HG03521 (cell line): ENCODE results near the gene PTGES3L.
"Not testable (repeated sequence)": the region's sequence is repeated elsewhere in the genome, so short reads cannot be mapped to it uniquely, and the experiment has no call there.

Experiments
- ATAC-seq: cut with Tn5 transposase; IDR thresholded peaks from one replicate; pipeline ENCODE4 v1.9.1; 2021; ENCODE audit warnings: mild to moderate bottlenecking, moderate library complexity; ENCODE audit not compliant: unreplicated experiment

PTGES3L gene

DNA sequence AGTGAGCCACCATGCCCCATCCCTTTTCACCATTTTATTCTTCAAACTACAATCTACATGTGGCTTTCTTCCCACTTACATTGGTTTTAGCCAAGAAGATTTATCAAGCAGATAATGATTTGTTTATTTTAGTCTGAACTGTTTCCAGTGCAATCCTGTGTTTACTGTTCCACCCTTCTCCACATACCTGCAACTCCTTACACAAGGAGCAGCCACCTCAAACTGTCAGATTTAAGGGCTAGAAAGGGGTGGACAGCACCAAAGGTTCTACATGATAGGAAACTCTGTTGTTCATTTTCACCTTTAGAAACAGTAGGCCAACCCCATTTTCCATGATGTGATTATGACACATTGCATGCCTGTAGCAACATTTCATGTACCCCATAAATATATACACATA, 2.4 kb upstream of the PTGES3L start:
- no peak for ATAC-seq

DNA sequence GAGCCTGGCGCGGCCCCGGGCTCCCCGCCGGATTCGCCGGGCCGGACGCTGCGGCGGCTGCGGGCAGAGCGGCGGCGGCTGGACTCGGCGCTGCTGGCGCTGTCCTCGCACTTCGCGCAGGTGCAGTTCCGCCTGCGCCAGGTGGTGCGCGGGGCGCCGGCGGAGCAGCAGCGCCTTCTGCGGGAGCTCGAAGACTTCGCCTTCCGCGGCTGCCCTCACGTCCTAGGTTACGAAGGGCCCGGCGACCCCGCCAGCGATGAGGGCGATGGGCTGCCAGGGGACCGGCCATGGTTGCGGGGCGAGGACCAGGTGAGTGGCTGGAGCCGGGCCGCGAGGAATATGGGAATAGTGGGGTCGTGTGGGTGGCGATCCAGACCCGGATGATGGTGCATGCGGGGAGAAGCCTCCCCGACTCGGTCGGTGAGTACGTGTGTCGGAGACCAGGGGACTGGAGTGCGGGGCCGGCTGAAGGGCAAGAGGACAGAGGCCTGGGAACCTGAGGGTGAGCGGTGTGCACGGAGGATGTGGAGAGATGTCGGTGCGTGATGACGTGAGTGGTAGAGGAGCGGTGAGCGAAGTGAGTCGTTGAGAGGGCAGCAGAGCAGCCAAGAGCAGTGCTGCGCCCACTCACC, 1.0 kb upstream of the PTGES3L start:
- peak; percentile 48 for ATAC-seq

DNA sequence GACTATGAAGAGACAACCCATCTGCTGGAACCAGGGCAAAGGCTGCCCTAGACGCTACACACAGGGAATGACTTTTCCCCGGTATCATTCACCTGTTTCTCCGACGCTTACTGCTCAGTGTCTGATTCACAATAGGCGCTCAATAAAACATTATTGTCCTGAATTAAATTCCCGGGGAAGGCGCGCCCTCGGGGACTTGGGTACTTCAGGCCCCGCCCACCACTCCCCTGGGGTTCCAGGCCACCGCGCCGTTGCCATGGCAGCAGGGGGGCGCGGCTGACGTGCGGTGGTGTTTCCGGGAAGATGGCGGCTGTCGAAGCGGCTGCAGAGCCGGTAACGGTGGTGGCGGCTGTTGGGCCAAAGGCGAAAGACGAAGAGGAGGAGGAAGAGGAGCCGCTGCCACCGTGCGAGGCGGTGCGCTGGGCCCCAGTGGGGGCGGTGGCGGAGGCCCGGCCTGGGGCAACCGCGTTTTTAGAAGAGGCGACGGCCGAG, 440 bp upstream of the PTGES3L start, which contains the start of gene RUNDC1:
RUNDC1 (plus strand) TSS at position 292 of the 492 bp plus-strand sequence; CDS start at position 304, 12 bp downstream.
- peak; percentile 69 for ATAC-seq

DNA sequence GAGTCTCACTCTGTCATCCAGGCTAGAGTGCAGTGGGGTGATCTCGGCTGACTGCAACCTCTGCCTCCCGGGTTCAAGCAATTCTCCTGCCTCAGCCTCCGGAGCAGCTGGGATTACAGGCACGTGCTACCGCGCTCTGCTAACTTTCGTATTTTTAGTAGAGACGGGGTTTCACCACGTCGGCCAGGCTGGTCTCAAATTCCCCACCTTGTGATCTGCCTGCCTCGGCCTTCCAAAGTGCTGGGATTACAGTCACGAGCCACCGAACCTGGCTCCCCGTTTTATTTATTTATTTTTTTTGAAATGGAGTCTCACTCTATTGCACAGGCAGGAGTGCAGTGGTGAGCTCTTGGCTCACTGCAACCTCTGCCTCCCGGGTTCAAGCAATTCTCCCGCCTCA, 4.2 kb downstream of the PTGES3L start:
- ATAC-seq = not testable (repeated sequence)

DNA sequence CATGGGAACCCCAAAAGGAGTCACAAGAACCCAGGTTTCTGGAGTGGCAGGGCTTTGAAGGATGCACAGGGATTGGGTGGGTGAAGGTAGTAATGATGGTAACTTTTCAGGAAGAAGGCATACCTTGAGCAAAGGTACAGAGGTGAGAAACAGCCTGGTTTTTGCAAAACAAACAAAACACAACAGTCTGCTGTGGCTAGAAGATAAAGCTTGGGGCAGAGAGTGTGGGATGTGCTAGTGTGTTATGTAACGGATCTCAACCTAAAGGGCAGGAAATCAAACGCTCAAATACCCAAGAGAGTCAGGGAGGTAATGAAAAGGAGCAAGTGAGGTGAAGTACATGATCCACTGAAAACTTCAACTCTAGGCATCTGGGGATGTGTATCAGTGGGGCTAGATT, 4.6 kb downstream of the PTGES3L start:
- ATAC-seq = no peak

DNA sequence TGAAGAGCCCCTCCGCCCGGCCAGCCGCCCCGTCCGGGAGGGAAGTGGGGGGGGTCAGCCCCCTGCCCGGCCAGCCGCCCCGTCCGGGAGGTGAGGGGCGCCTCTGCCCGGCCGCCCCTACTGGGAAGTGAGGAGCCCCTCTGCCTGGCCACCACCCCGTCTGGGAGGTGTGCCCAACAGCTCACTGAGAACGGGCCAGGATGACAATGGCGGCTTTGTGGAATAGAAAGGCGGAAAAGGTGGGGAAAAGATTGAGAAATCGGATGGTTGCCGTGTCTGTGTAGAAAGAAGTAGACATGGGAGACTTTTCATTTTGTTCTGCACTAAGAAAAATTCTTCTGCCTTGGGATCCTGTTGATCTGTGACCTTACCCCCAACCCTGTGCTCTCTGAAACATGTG, 6.6 kb downstream of the PTGES3L start:
- ATAC-seq = not testable (repeated sequence)

DNA sequence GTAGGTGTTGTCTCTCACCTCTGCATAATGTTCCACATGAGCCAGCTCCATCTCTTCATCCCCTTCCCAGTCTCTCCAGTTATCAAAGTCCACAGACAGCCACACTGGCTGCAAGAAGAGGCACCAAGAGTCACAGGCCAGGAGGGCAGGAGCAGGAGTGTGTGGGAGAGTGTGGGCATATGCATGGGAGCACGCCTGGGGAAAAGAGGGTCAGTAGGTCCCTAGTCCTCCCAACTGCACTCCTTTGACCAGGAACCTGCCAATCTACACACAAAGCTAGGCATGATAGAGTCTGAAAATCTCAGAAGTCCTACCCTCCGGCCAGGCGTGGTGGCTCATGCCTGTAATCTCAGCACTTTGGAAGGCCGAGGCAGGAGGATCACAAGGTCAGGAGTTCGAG, 8.3 kb downstream of the PTGES3L start:
- ATAC-seq = no peak

DNA sequence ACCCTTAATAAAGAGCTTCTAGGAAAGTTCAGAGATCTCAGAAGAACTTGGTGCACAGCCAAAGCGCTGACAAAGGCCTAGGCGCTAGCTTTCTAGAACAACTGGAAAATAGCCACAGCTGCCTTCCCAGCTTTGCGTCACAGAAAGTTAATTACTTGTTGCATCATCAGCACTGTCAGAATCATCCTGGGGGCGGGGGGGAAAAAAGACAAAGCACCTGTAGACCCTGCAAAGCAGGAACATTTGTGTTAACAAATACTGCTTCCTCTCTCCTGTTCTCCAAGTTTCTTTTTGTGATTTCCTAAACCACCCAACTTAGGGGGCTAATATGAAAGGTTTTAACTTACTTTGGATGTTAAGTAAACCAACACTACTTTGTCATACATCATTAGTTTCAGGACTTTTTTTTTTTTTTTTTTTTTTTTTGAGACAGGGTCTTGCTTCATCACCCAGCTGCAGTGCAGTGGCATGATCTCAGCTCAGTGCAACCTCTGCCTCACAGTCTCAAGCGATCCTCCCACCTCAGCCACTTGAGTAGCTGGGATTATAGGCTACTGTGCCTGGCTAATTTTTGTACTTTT, 10.8 kb downstream of the PTGES3L start:
- ATAC-seq = no peak

DNA sequence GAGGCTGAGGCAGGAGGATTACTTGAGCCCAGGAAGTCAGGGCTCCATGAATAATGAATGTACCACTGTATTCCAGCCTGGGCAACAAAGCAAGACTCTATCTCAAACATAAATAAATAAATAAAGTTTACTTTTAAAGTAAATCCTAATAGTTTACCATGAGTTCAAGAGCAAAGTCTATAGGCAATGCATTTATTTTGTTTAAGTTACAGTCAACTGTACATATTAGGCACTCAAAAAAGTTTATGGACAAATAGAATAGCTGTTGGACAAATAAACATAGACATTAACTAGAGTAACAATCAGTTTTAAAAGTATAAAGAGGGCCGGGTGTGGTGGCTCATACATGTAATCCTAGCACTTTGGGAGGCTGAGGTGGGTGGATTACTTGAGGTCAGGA, 12.0 kb downstream of the PTGES3L start:
- ATAC-seq = no peak

DNA sequence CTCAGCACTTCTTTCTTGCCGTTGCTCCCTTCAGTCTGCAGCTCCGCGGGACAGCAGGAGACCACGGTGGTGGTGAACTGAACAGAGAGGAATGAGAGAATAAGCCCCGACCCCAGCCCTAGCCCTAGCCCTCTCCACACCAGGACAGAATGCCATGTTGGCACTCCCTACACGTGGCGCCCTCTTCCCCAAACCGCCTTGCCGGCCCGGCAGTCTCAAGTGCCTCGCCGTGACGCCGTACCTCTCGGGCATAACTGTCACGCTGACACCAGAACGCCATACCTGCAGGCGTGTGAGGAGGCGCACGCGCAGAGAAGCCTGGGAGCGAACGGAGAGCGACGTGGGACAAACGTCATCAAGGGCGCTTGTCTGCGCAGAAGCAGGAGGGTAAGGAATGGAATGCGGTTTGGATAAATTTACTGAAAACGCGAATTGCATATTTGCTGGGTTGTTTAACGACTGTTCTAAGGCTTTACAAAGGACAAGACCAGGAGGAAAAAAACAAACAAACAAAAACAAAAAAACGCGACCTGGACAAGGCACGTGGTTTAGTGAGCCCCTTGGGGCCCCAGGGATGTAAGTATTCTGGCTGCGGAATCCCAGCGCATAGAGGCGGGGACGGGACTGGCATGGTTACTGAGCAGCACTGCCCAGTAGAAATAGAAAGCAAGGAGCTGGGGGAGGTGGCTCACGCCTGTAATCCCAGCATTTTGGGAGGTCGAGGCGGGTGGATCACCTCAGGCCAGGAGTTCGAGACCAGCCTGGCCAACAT, 15.5 kb downstream of the PTGES3L start, which contains the start of gene AARSD1:
AARSD1 (minus strand) TSS at position 294 of the 772 bp plus-strand sequence; CDS start at position 280, 14 bp downstream.
- peak; percentile 82 for ATAC-seq

DNA sequence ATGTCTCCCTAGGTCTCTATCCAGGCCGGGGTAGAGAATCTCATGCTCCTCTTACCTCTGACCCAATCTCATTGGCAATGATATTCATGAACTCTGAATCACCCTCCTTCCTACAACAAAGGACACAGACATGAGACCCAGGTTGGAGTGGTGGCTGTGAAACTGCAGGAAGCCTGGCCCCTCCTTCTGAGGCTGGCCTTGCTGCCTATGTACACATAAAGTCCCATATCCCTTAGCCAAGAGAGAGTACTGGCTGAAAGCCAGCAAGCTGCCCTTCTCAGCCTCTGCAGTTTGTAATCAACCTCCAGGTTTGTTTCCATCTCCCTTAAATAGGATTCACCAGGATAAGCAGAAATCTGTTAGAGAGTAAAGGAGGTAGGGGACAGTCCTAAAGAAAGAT, 26.2 kb downstream of the PTGES3L start:
- no peak for ATAC-seq

DNA sequence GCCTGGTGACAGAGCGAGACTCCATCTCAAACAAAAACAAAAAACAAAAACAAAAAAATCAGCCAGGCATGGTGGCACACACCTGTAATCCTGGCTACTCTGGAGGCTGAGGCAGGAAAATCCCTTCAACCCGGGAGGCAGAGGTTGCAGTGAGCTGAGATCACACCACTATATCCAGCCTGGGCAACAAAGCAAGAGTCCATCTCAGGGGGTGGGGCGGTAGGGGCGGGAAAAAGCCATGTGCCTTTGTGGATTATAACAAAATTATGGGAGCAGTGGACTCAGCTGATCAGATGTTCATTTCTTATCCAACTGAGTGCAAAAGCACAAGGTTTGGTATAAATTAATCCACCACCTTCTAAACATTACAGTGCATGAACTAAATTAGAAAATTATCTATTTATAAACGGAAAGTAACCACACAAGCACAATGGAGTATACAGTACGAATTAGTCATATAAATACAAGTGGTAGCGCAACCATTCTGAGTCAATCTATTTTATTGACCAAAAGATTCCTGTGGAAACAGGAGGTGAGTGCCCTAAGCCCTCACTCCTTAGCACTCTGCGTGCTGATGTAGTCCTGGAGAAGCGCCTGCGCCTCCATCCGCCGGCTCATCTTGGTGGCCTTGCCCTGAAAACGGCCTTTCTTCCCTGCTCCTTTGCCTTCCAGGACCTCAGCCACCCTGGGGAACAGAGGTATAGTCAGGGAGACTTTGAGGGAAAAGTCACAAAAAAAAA, 29.7 kb downstream of the PTGES3L start:
- no peak for ATAC-seq

DNA sequence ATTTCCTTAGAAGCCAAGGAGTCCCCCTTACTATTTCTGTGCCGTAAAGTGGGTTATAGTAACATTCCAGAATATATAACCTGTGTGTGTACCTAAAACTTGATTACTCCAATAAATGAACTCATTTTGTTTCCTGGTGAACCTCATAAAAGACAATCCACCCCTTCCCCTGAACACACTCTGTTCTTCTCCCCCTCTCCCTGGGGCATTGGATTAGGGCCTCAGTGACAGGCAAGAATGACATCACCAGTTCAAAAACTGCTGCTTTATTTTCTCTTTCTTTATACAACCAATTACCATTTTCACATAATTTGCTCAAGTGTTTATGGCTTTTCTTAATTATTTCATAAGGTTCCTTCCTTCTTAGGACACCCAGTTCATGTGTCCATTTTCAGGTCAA, 33.1 kb downstream of the PTGES3L start:
- no peak for ATAC-seq

DNA sequence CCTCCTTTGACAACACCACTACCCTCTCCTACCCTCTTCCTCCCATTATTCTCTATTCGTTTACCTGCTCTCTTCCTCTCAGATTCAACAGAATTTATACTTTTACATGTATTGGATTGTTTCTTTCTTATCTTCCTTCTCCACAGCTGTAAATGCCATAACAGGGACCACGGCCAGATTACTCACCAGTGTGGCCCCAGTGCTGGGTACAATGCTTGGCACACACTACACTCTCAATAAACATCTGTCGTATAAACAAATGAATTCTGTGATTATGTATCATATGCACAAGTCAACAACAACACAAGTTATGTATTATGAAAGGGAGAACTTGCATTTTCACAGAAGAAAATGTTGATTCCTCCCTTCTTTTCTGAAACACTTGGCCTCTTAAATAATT, 35.7 kb downstream of the PTGES3L start:
- ATAC-seq = no peak

DNA sequence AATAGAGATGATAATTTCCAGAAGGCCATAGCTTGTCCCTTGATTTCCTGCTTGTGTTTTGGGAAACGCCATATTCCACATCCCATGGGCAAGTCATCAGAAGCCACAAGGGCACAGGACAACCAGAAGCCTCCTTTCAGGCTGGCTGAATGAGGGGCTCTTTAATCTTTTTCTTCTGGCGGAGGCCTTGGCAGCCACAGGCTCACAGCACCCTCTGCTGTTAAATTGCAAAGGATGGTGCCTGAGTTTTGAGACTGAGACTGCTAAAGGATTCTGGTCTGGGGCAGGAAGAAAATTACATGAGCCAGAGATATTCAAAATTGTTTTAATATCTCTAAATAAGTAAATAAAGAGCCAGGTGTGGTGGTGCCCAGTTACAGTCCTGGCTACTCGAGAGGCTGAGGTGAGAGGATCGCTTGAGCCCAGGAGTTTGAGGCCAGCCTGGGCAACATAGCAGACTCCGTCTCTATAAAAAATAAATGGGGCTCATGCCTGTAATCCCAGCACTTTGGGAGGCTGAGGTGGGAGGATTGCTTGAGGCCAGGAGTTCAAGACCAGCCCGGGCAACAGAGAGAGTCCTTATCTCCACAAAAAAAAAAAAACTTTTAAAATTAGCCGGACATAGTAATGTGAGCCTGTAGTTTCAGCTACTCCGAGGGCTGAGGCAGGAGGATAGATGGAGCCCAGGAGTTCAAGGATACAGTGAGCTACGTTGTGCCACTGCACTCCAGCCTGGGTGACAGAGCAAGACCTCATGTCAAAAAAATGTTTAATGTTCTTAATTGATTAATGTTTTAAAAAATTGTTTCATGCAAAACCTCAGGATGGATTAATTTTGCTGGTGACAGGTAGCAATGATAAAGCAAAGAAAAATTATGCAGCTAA, 41.9 kb downstream of the PTGES3L start:
- ATAC-seq = no peak

DNA sequence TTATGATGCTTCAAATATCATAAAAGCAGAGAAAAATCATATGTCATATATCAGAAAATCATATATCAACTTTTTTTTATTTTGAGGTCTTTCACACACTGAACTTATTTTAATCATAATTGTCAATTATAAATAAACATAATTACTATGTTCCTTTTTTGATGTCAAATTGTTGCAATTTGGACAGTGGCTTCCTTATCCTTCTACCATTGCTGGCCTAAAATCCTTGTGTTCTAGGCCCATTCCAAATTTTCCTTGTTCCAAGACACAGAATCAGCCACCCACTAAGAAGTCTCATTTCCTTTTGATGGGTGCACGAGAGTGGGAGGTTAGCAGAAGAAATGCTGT, 50.4 kb downstream of the PTGES3L start:
- ATAC-seq = no peak

DNA sequence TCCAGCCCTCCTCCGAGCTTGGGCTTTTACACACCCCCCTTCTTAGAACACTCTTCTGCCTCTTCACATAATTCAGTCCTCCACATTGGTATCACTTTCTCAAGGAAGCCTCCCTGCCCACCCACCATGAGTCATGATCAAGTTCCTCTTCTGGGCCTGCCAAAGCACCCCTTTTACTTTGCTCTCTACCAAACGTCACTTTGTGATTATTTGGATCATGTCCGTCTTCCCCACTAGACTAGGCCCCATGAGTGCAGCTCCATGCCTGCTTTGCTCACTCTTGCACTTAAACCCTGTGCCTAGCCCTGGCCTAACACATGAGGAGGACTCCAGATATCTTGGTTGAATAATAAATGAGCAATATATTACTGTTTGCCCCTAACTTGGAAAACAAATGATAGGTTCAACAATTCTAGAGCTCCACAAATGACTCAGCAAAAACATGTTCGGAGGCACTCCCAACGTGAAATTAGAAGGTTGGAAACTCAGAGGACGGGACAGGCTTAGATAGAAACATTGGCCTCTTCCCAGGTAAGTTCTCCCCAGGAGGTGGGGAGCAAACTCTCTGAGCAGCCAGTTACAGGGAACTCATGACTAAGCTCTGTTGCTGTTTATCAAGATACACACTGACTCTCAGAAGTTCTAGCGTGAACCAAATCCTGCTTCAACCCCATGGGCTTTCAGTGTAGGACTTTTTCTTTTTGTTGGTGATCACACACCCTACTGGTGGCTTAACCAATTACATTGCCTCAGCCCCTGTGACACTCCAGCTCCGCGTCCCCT, 51.0 kb downstream of the PTGES3L start:
- ATAC-seq = no peak

DNA sequence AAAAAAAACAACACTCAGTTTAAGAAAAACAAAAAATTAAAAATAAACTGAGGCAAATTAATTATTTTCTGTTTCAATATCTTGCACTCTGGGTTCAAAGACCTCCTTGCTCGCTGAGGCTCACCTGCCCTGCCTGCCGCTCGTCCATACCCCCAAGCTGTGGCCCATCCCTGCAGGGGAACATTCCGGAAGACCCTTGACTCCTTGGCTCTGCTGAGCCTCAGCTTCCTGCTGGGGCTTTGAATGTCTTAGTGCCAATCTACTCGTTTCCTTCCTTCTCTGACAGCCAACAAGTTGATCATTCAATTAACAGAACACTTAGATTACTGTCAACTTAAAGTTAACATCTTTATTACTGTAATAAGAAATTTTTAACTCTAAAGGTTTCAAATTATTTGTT, 55.0 kb downstream of the PTGES3L start:
- ATAC-seq = no peak

DNA sequence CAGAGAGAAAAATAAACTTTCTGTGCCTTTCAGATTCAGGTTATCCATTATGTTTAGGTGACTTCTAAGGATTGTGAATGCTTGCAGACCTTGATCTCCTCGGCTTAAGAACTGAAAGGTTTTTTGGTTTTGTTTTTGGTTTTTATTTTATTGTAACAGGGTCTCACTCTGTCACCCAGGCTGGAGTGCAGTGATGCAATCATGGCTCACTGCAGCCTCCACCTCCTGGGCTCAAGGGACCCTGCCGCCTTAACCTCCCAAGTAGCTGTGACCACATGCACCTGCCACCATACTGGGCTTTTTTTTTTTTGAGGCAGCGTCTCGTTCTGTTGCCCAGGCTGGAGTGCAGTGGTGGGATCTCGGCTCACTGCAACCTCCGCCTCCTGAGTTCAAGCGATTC, 56.4 kb downstream of the PTGES3L start:
- ATAC-seq = not testable (repeated sequence)
